22Rv1 (cell line): ENCODE results near the gene AQP7.

Experiments
- CTCF ChIP-seq: fragments of 450-650 bp; IDR thresholded peaks from 2 replicates; pipeline ENCODE4 v1.5.1; 2017; ENCODE audit warnings: mild to moderate bottlenecking
- ZFX ChIP-seq: fragments of 450-650 bp; IDR thresholded peaks from 2 replicates; pipeline ENCODE4 v1.6.1; 2017; ENCODE audit warnings: antibody characterized with exemption, borderline replicate concordance

GRCh38 chr9:33445389-33446239, 43.2 kb upstream of the AQP7 start:
- TF ChIP-seq CTCF, result no peak
- no peak for TF ChIP-seq ZFX
